HK-2 (cell line): Measurements from ENCODE around the gene NPAS3.
A peak's percentile ranks its signal among the peaks of the same experiment; 100 is the strongest.

Experiments
- DNase-seq: peaks from one replicate; pipeline ENCODE4 v3.0.0-alpha.2; 2018; ENCODE audit not compliant: unreplicated experiment

The NPAS3 gene

DNA sequence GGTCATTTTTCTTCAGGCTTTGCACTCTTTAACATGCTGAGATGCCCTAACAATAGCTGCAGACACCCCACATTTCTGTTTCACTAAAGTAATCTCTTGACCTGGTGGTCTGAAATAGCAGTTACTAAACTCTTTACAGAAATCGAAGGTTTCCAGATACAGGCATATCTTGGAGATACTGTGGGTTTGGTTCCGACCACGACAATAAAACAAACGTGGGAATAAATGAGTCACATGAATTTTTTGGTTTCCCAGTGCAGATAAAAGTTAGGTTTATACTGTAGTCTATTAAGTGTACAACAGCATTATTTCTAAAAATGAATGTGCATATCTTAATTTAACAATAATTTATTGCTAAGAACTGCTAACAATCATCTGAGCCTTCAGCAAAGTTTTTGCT is 803.5 kb downstream of the NPAS3 start:
- no peak for DNase-seq

DNA sequence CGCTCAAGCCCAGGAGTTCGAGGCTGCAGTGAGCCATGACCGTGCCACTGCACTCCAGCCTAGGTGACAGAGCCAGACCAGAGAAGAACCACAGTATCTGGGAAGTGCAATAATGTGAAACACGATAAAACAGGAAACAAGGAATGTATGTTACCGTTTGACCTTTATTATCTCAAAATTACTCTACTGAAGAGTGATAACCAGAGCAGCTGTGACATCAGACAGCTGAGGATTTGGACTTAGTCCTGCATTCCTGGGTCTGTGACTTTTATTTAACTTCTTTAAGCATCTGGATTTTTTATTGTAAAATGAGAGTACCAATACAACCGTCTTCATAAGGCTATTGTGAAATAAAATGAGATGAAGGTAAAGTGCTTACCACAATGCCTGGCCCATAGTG is 806.5 kb downstream of the NPAS3 start:
- DNase-seq = no peak

DNA sequence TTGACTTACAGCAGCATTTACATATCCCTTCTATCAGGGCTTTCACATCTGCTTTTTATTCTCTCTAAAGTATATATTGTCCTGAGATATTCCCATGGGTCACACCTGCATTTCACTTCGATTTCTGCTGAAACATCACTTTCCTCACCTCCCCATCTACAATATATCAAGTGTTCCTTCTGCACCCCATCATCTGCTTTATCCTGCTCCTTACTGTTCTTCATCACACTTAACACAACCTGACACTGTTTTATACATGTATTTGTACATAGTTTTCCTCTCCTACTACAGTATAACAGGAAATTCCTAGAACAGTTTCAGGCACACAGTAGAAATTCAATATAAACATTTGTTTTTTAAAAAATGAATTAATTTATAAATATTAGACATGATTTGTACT is 809.1 kb downstream of the NPAS3 start:
- DNase-seq = no peak

DNA sequence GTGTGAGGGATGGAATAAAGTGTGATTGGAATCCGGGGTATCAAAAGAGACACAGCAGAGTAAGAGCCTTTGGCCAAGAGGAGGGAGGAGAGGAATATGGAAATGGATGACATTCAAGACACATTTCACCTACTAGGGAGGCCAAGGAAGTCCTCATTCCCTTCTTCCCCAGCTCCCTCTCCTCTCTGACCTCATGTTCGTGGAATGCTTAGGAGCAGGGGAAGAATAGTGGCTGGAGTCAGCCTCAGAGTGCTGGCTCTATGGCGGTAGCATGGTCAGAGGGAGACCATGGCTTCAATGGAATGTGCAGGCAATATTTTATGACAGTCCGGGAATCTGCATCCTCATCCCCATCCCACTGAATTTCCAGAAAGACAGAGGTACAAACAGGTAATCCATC is 815.6 kb downstream of the NPAS3 start:
- peak; percentile 6 for DNase-seq

DNA sequence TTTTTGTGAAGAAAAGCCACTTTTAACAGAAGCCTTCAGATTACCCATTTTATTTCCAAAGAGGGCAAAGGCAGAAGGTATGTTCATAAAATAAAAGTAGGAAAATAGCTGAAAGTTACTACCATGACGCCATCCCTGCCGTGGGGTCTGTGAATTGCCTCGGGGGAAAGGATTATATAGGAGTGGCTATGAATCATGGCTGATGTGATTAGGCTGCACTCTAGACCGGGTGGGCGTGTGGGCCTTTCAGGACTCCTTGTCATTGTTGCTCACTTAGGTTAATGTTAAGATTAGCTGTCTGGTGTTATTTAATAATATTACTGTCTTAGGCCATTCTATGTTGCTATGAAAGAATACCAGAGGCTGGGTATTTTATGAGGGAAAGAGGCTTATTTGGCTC is 816.7 kb downstream of the NPAS3 start:
- DNase-seq = no peak

DNA sequence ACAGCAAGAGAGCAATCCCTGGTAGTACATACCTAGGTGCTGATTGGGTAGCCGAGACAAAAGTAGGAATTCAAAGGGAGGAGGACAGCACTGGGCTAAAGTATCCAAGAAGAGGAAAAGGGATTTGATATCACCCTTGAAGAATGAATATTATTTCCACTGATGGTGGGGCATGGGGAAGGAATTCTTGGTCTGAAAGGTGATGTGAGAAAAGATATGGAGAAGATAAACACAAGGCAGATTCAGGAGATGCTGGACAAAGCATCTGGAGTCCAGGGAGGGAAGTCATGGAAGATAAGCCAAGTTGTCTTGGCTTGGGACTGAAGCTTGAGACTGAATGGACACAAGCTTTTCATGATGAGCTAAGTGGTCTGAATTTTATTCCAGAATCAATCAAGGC is 818.2 kb downstream of the NPAS3 start:
- no peak for DNase-seq

DNA sequence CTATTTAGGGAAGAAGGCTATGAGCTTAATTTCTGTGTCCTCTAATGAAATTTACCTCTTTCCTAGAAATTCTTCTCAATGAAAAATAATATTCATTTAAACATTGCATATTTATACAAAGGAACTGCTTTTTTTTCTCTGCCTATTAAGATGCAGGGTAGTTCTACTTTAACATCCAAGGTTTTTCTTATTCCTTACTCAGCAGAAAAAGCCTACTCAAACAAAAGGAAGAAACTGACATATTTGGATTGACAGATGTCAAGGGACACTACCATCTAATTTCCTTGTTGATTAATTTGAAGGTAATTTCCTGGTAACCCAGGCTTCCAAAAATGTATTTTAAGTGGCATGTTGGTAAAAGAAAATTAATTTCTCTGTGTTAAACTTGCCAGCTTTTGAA is 819.9 kb downstream of the NPAS3 start:
- DNase-seq = no peak

DNA sequence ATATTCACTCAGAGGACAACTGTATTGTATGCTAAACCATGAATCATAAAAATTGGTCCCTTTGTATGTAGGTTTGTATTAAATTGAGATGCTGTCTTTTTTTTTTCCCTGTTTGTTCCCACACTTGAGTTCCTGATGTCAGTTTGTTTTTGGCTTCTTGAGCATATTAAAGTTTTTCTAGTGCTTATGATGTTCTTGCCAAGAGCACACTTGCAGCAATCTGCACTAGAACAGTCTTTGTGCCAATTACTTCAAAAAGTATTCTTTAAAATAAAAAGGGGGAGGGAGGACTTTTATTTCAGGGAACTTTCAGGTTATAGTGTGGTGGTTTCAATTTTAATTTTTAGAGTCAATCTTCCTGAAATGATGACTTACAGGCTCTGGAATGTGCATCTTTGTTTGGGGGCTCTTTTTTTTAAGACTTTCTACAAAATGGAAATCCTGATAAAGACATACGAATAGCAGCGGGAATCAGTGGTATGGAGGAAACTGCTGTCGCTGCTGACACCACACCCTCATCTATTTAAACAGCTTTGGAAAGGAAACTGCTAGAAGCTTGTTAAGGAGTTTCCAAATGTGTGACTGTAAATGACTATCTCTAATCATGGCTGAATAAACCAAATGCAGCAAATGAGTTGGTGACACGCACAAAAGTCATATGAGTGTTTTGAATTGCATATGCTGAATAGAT is 823.6 kb downstream of the NPAS3 start:
- no peak for DNase-seq

DNA sequence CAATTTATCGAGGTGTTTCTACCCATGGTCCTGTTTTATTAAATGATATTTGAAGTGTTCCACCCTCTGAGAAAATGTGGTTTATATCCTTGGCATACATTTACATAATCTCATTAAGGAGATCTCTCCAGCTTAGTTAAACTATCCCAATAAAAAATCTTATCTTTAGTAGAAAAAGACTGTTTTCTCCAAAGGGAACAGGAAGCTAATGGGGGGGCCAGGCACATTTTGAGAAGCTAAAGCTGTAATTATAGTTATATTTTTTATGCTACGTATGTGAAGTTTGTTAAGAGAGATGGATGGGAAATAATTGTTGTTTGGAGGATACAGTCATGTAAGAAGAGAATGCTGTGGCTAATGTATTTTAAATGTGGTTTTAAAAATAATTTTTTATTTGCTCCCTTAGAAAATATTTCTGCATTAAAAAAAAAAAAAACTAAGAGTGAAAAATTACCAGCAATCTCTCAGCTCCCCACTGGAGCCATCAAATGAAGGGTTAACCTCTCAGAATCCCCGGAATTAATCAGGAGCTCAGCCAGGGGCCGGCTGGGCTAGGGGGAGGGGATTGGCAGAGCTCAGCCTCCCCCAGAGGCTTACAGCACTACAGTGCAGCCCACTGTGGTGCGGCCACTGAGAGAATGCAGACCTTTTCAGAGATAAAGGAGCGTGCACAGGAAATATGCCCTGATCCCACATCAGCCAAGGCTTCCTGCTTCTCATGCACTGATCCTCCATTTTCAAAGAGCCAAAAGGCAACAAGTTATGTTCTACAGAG is 826.4 kb downstream of the NPAS3 start:
- no peak for DNase-seq

DNA sequence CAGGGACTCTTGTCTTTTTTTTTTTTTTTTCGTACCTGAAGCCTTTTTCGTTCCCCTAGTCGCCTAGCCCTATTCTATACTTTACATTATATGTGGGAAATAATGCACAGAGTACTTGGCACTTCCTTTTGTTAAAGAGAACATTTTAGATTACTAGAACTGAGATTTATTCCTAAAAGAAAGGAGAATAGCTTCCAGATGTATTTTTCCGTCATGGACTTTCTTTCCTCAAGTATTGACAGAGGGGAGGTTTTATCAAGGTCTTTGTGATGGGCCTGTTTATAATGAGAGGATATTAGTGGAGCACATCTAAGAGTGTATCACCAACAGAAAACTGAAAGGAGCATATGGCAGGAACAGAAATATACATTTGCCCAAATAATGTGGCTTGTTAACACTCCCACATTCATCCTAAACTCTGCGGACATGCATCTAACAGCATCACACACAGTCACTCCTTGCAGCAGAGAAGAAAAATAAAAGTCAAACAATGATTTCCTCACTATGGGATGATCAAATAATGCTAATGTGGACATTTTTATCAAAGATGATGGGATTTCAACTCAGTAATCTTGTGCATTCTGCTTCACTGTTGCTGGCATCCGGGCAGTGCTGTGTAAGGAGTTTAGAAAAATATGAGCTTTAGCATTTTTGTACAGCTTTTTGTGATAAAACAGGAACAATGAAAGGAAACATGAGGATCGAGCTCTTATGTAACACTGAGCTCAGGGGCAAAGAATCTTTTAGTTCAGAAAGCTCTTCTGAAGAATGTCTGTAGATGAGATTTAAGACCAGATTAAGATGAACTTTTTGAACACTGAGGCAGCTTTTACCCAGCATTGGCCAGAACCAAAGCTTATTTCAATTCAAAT is 829.1 kb downstream of the NPAS3 start:
- no peak for DNase-seq

DNA sequence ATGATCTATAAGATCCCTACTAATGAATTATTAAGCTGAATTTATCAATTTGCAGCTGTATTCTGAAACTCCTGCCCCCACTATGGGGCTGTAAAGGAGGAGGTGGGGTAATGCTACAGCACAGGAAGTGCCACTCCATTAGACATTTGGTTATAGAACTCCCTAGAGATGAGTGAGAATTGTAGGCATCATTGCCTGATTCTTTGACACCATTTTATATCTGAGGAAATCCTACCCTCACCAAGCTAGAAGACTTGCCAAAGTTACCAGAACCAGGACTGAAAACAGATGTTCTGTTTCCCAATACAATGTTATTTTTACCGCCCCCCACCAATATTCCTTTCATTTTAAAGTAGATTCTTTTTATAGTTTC is 829.8 kb downstream of the NPAS3 start:
- DNase-seq = no peak

DNA sequence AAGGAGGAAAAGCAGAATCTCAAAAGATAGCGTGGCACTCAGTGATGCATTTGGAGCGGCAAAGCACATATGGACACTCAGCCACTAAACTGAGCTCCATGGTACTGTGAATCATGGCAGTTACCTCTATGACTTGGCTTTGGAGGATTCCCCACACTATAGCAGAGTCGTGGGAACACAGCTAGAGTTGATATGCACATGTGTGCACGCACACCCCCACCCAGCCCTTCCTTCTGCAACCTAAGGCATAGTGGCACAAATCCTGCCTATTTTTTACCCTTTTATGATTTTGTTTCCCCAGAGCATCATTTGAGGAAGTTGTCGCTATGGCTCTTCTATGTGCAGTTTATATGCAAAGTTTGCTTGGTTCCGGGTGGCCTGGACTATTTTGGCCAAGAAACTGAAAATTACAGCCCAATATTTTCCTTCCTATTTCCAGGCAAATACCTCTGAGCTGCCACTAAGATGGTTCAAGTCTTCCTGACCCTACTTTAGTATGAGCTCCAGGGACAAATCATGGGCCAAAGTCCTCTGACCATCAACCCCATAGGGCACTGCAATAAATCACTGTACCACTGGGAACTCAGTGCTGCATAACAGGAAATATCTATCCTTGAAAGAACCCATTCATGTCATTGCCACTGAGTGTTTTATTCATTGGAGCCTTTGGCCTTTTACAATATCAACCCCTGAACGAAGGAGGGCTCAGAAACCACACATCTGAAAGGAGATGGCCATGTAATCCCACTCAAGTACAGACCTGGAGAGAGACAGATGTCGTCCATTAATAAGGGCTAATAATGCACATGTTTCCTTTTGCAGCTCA is 834.7 kb downstream of the NPAS3 start:
- DNase-seq = no peak

DNA sequence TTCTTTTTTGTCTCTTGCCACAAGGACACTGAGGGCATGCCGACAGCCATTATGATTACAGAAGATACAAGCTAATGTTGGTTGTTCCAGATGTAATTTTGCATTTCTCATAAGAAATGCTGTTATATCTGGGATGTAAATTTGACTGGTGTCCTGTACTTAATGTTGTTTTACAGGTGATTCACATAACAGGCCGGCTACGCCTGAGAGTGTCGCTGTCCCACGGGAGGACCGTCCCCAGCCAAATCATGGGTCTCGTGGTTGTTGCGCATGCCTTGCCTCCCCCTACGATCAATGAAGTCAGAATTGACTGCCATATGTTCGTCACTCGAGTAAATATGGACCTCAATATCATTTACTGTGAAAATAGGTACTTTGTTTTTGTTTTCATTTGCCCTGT is 835.5 kb downstream of the NPAS3 start:
- no peak for DNase-seq

DNA sequence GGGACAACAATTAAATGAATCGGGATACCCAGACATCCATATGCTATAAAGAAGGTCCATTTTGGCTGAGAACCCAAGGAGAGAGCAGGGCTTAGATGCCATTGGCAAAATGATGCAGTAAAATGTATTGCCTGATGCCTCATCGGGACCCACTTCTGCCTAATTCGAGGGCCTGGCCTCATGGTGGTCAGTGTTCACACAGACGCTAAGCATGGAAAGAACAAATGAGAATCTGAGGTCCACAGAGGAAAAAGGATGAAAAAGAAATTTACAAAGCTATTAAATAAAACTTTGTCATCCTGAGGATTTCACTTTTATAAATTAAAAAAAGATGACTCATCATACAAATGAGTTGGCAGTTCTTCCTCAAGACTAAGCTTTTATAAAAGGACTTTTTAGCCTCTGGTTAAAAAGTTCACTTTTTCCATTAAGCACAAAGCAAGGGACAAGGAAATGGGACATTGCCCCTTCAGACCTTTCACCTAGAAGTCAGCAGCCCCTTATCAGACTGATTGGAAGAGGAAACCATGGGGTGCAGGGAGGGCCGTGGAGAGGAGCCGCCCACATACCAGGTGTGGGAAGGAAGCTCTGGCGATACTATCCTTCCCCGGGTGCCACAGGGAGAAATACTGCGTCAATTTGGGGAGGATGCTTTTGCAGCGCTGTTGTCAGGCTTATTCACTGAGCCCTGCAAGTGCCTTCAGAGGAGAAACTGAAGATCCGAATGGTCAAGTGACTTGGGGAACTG is 836.2 kb downstream of the NPAS3 start:
- no peak for DNase-seq

DNA sequence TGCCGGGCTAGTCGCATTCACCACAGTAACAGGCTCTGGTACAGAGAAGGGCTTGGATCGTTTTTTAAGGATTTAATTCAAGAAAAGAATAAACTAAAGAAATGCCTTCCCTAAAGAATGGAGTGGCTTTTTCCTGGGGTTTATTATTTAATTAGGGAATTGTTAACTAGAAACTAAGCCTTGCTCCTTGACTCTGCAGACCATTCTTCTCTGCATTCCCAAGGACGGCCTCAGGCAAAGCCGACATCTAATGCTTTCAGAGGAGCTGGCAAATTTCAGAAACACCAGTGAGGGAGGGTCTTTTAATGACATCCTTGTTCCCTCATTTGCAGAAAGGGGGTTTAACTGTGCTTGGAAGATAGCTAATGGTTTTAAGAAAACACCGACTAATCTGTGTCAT is 838.2 kb downstream of the NPAS3 start:
- no peak for DNase-seq

DNA sequence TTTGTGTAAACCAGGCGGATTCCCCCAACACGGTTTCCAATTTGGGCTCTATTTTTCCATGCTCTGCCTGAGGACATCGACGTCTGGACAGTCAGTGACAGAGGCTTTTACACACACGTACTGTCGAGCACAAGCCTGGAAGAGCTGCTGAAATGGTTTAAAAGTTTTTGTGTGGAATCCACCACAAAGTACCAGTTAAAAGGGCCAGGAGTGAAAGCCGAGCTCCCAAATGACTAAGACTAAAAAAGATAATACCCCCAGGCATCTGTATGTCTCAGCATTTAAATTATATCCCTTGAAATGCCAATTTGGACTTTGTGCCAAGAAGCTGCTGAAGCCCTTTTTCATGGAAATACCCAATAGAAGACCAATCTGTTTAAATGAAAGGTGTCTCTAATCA is 839.0 kb downstream of the NPAS3 start:
- no peak for DNase-seq

DNA sequence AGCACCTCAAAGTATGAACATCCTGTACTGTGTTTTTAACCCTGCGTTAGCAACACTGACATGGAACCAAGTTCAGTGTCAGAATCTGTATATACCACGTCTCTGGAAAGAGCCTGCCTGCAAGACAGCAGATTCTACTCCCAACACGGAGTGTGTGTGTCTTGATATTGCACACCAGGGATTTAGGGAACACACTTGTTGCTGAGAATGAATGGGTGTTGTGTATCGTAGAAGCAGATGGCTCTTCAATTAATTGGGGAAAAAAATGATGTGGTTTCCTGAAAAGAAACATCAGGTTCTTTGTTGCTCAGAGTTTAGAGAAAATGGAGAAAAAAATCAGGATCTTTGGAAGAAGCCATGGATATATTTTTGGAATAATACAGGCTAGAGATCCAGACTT is 841.4 kb downstream of the NPAS3 start:
- DNase-seq = no peak

DNA sequence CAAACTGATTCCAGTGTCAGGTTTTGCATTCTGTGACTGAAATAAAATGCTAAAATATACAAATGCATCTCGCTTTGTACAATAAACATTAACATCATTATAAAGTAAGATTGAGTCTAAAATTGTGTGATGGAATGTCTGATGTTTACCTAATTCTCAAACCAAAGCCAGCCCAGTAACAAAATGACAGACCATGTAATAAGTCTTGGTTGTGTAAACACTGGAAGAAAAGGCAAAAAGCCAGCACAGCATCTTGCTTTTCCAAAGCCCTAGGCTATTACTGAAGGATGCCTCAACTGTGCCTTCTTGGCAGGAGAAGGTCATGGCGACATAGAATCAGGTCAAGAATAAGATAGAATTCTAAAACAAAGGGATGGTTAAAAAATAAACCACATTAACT is 842.6 kb downstream of the NPAS3 start:
- DNase-seq = no peak

DNA sequence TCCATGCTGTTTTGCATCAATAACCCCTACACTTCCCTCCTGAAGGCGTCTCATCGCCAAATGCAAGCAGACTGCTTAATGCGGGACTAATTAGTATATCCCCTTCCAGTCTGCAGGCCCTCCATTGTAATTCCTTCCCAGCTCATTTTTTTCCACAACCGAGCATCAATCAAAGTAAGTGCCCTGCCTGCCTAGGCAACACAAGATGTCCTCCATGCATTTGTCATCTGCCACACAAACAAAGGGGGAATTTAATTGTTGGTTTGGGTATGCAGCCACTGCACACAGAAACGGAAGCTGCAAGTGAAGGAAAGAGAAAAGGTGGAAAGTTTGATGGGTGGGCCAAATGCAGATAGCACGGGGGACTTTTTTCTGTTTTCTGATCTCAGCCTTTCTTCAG is 844.2 kb downstream of the NPAS3 start:
- no peak for DNase-seq

DNA sequence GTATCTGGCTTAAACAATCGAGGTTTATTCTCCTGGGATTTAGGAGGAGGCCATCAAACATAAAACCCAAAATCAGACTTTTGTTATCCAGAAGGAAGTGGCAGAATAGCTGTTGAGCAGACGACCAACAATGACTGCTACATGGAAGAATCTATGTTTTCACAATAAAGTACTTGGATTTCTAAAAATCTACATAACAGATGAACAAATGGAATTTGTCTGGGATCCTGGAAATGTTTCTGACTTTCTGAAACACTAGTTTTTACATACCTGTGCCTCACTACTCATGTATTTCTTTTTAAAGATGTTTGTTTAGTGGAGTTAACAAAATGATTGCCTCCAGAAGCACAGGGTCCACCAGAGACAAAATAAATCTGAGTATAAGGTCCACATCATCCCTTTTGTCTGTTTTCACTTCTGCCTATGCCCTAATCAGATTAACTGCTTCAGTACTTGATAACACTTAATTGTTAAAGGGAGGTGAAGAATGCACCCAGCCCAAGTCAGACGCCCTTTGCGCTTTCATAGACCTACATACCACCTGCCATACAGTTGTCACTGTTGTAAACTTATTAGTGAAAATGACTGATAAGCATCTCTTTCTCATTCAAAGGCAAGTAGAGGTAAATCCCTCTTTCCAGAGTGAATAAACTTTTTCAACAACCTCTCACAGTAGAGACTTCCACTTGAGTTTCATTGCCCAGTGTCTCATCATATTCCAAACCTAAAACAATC is 847.6 kb downstream of the NPAS3 start:
- DNase-seq = no peak
